Bone marrow (tissue), 2 donors: ENCODE measurements around the gene ATAD3C.
"Not testable (repeated sequence)": the region's sequence is repeated elsewhere in the genome, so short reads cannot be mapped to it uniquely, and the experiment has no call there.

Source experiments
- DNase-seq, 2 donors: peaks; one replicate each; lab custom pipeline; 2025; lab: John Stamatoyannopoulos, UW

The ATAD3C gene

DNA sequence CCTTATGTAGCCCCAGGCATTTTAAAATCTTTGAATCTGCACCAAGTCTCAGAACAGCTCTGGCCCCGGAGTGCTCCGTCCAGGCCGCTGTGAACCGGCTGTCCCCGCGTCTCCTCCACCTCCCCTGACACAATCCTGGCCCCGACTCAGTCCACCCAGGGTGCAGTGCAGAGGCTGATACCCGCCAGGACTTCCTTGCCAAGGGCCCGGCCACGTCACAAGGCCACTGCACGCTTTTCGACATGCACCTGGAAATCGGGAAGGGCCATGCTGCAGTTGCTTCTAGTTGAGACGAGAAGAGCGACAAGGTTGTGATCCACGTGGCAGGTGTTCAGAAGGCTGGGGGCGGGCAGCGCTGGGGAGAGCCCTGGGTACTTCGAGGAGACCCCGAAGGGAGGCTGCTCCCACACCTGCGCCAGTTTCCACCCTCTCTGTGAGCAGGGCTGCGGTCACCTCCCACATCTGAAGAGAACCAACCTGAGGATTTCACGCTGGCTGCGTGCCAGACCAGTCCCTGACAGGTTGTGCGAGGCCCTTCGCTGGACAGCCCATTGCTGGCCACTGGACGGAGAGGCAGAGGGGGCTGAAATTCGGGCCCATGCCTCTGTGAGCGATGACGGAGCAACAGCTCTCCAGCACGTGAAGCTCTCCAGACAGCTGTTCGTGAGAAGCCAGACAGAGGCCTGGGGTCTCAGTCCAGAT, 7.3 kb upstream of the ATAD3C start:
- no peak for DNase-seq

GRCh38 chr1:1446631-1447030, 2.9 kb upstream of the ATAD3C start:
- not testable (repeated sequence) for DNase-seq

- DNase-seq = not testable (repeated sequence)
Measured at GRCh38 chr1:1450616-1451015, 1.1 kb downstream of the ATAD3C start.

DNA sequence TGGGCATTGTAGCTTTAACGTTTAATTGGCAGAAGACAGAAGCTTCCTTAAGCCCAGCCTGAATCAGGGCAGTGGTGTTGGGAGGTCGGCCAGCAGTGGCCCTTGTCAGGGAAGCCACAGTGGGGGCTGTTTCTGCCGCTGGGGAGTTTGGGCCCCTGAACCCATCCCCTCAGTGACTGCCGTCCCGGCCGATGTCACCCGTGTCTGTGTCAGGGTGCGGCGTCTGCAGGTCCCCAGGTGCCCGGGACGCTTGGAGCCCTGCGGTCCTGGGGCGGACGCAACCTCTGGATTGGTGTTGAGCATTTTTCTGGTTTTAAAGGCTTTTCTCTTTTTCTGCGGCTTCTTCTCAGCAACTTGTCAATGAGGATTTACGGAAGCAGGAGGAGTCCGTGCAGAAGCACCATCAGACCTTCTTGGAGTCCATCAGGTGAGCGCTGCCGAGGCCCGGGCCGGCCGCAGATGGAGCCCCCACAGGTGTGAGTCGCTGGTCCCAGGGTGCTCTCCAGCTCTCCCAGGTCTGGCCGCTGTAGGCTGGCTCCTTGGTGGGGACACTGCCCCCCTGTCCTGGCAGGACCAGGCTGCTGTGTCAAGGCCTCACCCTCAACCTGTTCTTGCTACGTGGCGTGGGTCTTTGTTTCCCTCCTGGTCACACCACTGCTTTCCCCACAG, 2.3 kb downstream of the ATAD3C start:
- DNase-seq = no peak

DNA sequence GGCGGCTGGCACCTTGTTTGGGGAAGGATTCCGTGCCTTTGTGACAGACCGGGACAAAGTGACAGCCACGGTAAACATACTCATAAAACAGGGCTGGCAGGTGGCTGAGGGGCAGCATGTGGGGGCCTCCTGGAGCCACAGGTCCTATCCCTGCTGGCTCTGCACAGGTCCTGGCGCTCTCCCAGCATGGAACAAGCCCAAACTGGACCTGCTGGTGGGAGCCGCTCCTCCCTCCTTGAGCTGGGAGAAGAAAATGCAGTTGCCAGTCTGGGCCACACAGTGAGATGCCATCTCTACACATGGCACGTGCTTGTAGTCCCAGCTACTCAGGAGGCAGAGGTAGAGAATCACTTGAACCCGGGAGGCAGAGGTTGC, 2.9 kb downstream of the ATAD3C start:
- not testable (repeated sequence) for DNase-seq

GRCh38 chr1:1452882-1453281, 3.4 kb downstream of the ATAD3C start:
- DNase-seq = no peak

DNA sequence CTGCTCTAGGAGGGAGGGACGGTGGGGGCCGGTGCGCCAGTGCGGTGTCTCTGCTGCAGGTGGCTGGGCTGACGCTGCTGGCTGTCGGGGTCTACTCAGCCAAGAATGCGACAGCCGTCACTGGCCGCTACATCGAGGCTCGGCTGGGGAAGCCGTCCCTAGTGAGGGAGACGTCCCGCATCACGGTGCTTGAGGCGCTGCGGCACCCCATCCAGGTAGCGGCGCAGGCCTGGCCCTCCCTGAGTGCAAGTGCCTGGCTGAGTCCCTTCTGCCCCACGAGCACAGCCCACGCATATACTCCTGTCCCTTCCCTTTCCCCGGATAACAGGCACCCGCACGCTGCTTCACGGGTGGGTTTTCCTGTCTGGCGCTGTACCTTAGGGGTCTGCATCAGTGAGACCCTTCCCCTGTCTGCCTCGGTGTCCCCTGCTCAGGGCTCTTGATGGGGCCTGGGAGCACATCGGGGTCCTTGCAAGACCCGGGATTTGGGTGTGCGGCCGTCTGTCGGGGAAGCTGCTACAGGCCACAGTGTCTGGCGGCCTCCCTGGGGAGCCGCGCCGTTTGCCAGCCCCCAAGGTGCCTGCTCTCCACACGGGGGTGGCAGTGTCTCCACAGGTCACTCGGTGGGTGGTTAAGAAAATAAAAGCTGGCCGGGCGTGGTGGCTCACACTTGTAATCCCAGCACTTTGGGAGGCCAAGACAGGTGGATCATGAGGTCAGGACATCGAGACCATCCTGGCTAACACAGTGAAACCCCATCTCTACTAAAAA, 5.0 kb downstream of the ATAD3C start:
- not testable (repeated sequence) for DNase-seq

GRCh38 chr1:1455366-1455884, 5.9 kb downstream of the ATAD3C start:
- no peak for DNase-seq

GRCh38 chr1:1455934-1456333, 6.4 kb downstream of the ATAD3C start:
- not testable (repeated sequence) for DNase-seq

- not testable (repeated sequence) for DNase-seq
Measured at GRCh38 chr1:1456683-1457255, 7.3 kb downstream of the ATAD3C start.

- DNase-seq = not testable (repeated sequence)
Measured at GRCh38 chr1:1459156-1459555, 9.7 kb downstream of the ATAD3C start.

DNA sequence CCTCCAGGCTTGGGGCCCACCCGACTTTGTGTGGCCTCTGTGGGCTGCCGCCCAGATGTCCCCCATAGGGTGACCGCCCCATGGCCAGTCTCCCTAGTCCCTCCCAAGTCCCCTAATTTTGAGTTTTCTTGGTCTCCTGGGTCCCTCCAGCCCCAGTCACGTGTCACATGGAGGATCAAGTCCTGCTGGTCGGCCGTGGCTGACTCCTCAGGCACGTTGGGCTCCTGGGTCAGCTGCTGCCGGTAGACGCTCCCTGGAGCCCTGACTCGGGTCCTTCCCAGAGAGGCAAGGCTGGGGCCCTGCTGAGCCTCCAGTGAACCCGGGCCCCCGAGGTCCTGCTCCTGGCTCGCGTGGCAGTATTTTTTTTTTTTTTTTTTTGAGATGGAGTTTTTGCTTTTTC, 10.2 kb downstream of the ATAD3C start:
- not testable (repeated sequence) for DNase-seq

GRCh38 chr1:1460540-1461130, 11.1 kb downstream of the ATAD3C start:
- DNase-seq = no peak

DNA sequence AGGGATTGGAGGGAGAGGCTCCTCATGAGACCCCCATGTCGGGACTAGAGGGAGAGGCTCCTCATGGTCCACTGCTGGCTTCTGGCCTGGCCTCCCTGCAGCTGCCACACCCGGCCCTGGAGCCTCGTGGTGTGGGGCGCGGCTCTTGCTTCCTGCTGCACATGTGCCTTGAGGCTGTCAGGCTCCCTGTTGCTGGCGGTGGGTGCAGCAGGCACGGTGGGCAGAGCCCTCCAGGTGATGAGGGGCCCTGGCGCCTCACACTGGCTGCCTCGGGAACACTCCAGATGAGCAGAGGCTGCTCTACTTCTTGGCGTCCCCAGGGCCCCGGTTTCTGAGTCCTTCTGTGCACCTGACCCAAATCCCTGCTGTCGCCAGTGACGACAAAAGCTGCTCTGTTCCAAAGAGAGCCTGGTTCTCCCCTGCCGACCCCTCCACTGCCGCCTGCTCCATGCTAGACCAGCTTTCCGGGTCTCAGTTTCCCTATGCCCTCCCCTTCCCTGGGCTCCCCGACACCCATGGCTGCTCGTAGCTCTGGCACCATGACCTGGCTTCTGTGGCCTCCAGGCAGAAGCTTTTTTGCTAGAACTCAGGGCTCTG, 12.3 kb downstream of the ATAD3C start:
- no peak for DNase-seq

- no peak for DNase-seq
Measured at GRCh38 chr1:1462318-1462966, 13.0 kb downstream of the ATAD3C start.

GRCh38 chr1:1463312-1463711, 13.8 kb downstream of the ATAD3C start:
- DNase-seq = no peak

DNA sequence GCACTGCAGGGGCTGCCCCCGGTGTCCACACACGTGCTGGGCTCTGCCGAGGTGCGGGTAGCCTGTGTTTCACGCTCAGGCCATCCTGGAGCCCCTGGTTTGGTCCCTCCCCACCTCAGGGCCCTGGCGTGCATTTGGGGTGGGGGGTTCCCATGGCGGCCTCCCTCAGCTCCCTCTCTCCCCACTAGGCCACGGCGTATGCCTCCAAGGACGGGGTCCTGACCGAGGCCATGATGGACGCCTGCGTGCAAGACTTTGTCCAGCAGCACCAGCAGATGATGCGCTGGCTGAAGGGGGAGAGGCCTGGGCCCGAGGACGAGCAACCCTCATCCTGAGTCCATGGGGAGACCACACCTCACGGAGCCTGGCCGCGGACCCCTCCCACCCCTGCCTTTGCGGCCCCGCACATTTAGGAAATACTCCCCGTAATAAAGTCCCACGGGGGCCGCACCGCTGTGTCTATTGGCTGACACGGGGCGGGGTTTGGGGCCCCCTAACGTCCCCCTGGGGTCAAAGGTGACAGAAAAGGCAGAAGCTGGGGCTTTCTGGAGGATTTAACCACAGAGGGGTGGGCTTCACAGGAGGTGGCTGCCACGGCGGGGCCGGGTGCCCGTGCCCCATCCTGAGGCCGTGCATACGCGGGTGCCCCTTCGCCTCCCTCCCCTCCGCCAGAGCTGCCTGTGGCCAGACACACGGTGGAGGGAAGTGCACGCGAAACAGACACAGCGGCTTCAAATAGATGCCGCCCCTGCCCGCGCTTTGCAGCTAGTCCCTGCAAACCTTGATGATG, 18.9 kb downstream of the ATAD3C start:
- DNase-seq = not testable (repeated sequence)

GRCh38 chr1:1470626-1471388, 21.3 kb downstream of the ATAD3C start:
- no peak for DNase-seq

DNA sequence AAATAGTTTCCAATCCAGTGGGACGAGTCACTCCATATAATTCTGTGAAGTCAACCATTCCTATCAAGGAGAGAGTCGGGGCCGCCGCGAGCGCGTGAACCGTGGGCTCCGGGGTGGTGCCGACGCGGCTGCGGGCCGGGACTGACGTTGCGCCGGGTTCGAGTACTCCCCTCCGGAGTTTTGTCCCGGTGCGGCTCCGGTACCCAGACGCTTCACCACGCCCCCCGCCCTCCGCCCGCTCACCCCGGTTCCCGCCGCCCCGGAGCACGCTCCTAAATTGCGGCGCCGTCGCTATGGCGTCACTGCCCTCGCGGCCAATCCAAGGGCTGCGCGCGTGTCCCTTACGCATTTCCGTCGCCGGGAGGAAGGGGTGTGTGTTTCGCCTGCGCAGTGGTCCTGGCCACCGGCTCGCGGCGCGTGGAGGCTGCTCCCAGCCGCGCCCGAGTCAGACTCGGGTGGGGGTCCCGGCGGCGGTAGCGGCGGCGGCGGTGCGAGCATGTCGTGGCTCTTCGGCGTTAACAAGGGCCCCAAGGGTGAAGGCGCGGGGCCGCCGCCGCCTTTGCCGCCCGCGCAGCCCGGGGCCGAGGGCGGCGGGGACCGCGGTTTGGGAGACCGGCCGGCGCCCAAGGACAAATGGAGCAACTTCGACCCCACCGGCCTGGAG, 22.0 kb downstream of the ATAD3C start, which contains the start of gene ATAD3B:
Gene ATAD3B (plus strand): TSS at position 377 of the 664 bp plus-strand sequence. CDS start 120 bp downstream, at position 497.
- peak; percentile 68 to 78 for DNase-seq
